WTC11 (cell line): ENCODE results near the gene ABHD18. TPM values are rescaled to one million over a fixed set of nuclear protein-coding genes. Genes with fewer than 3 reads are reported as not detected.

ENCODE experiments used
- ATAC-seq: fragments of 200-7000 bp; cut with Tn5 transposase; 2 replicates; pipeline ENCODE4 v1.10.0; 2021; ENCODE audit warnings: mild to moderate bottlenecking, moderate library complexity
- CTCF ChIA-PET: fragments of 300-600 bp; sonication (Branson Sonifier 250); formaldehyde crosslinking; loops from one replicate; lab custom pipeline; 2021; ENCODE audit warnings: antibody characterized with exemption; lab: Charles Lee
- POLR2A ChIA-PET: fragments of 350-600 bp; sonication (Branson Sonifier 250); formaldehyde crosslinking; loops from one replicate; lab custom pipeline; 2021; ENCODE audit warnings: antibody characterized with exemption; lab: Charles Lee
- DNase-seq: peaks from one replicate; pipeline ENCODE4 v3.0.0; 2021; ENCODE audit warnings: low spot score
- H3K27ac Mint-ChIP-seq: 2 replicates; pipeline ENCODE4 v1.8.0; 2021; ENCODE audit warnings: mixed read lengths
- H3K27me3 Mint-ChIP-seq: 2 replicates; pipeline ENCODE4 v1.8.0; 2021; ENCODE audit warnings: low read depth, mild to moderate bottlenecking, moderate library complexity, mixed read lengths
- H3K36me3 Mint-ChIP-seq: 2 replicates; pipeline ENCODE4 v1.8.0; 2021; ENCODE audit warnings: mixed read lengths
- H3K4me1 Mint-ChIP-seq: 2 replicates; pipeline ENCODE4 v1.8.0; 2022; ENCODE audit warnings: mixed read lengths
- H3K4me3 Mint-ChIP-seq: 2 replicates; pipeline ENCODE4 v1.8.0; 2021; ENCODE audit warnings: mild to moderate bottlenecking, moderate library complexity, mixed read lengths
- H3K9me3 Mint-ChIP-seq: 2 replicates; pipeline ENCODE4 v1.8.0; 2021; ENCODE audit warnings: mixed read lengths
- ARID4B ChIP-seq: sonication (generic); formaldehyde crosslinking; IDR thresholded peaks from 2 replicates; pipeline ENCODE4 v1.8.0; 2023; ENCODE audit warnings: missing genetic modification reagents, mild to moderate bottlenecking, borderline replicate concordance
- CBFB ChIP-seq: sonication (generic); formaldehyde crosslinking; IDR thresholded peaks from 2 replicates; pipeline ENCODE4 v1.8.1; 2022; ENCODE audit warnings: mild to moderate bottlenecking, low read depth, missing genetic modification reagents
- E2F4 ChIP-seq: sonication (generic); formaldehyde crosslinking; IDR thresholded peaks from 2 replicates; pipeline ENCODE4 v1.8.1; 2022; ENCODE audit warnings: low read depth, mild to moderate bottlenecking, moderate library complexity, missing genetic modification reagents, borderline replicate concordance
- E2F5 ChIP-seq: sonication (generic); formaldehyde crosslinking; IDR thresholded peaks from 2 replicates; pipeline ENCODE4 v1.8.1; 2022; ENCODE audit warnings: mild to moderate bottlenecking, moderate library complexity, missing genetic modification reagents
- FOXJ3 ChIP-seq: sonication (generic); formaldehyde crosslinking; IDR thresholded peaks from 2 replicates; pipeline ENCODE4 v1.9.0; 2021; ENCODE audit warnings: missing genetic modification reagents, mild to moderate bottlenecking, borderline replicate concordance
- HMGXB4 ChIP-seq: sonication (generic); formaldehyde crosslinking; IDR thresholded peaks from 2 replicates; pipeline ENCODE4 v1.8.1; 2023; ENCODE audit warnings: mild to moderate bottlenecking, moderate library complexity, missing genetic modification reagents
- JAZF1 ChIP-seq: fragments of 250-450 bp; sonication (Bioruptor Pico); IDR thresholded peaks from 2 replicates; pipeline ENCODE4 v1.9.0; 2021; ENCODE audit warnings: moderate library complexity, mild to moderate bottlenecking, inconsistent platforms
- NFATC4 ChIP-seq: fragments of 250-450 bp; sonication (Bioruptor Pico); IDR thresholded peaks from 2 replicates; pipeline ENCODE4 v1.9.0; 2021; ENCODE audit warnings: mild to moderate bottlenecking
- NFE2L1 ChIP-seq: sonication (generic); formaldehyde crosslinking; IDR thresholded peaks from 2 replicates; pipeline ENCODE4 v1.8.1; 2023; ENCODE audit warnings: missing genetic modification reagents
- RELA ChIP-seq: sonication (generic); formaldehyde crosslinking; IDR thresholded peaks from 2 replicates; pipeline ENCODE4 v1.8.1; 2022; ENCODE audit warnings: missing genetic modification reagents, mild to moderate bottlenecking, borderline replicate concordance
- SOX15 ChIP-seq: fragments of 250-450 bp; sonication (Bioruptor Pico); IDR thresholded peaks from 2 replicates; pipeline ENCODE4 v1.9.0; 2021; ENCODE audit warnings: mild to moderate bottlenecking
- TCF7 ChIP-seq: sonication (generic); formaldehyde crosslinking; IDR thresholded peaks from 2 replicates; pipeline ENCODE4 v1.8.0; 2022; ENCODE audit warnings: mild to moderate bottlenecking, low read depth, missing genetic modification reagents, moderate library complexity
- USF2 ChIP-seq: sonication (generic); formaldehyde crosslinking; IDR thresholded peaks from 2 replicates; pipeline ENCODE4 v1.8.1; 2023; ENCODE audit warnings: mild to moderate bottlenecking, missing genetic modification reagents, moderate library complexity
- ZBTB21 ChIP-seq: sonication (generic); formaldehyde crosslinking; IDR thresholded peaks from 2 replicates; pipeline ENCODE4 v1.8.1; 2023; ENCODE audit warnings: mild to moderate bottlenecking, missing genetic modification reagents, borderline replicate concordance
- ZBTB43 ChIP-seq: sonication (generic); formaldehyde crosslinking; IDR thresholded peaks from 2 replicates; pipeline ENCODE4 v1.8.1; 2023; ENCODE audit warnings: mild to moderate bottlenecking, missing genetic modification reagents
- ZNF121 ChIP-seq: sonication (generic); formaldehyde crosslinking; IDR thresholded peaks from 2 replicates; pipeline ENCODE4 v1.8.0; 2023; ENCODE audit warnings: missing genetic modification reagents
- ZNF396 ChIP-seq: fragments of 250-450 bp; sonication (Bioruptor Pico); IDR thresholded peaks from 2 replicates; pipeline ENCODE4 v1.8.0; 2021; ENCODE audit warnings: mild to moderate bottlenecking, moderate library complexity, borderline replicate concordance
- ZNF416 ChIP-seq: fragments of 250-450 bp; sonication (Bioruptor Pico); IDR thresholded peaks from 2 replicates; pipeline ENCODE4 v1.9.0; 2021; ENCODE audit warnings: mild to moderate bottlenecking, inconsistent platforms
- ZNF423 ChIP-seq: fragments of 250-450 bp; sonication (Bioruptor Pico); IDR thresholded peaks from 2 replicates; pipeline ENCODE4 v2.1.2; 2022; ENCODE audit warnings: mild to moderate bottlenecking, moderate library complexity
- ZNF671 ChIP-seq: fragments of 250-450 bp; sonication (Bioruptor Pico); IDR thresholded peaks from 2 replicates; pipeline ENCODE4 v1.8.0; 2021; ENCODE audit warnings: mild to moderate bottlenecking
- ZSCAN18 ChIP-seq: fragments of 250-450 bp; sonication (Bioruptor Pico); IDR thresholded peaks from 2 replicates; pipeline ENCODE4 v2.1.2; 2022; ENCODE audit warnings: mild to moderate bottlenecking, moderate library complexity
- total RNA-seq: library from RNA; stranded (reverse); gene quantifications from 3 replicates; pipeline ENCODE4 v1.2.3, GENCODE V29; 2021

ABHD18 gene
- total RNA-seq, 1 experiment from 2014 or later: 15.9 TPM

GRCh38 chr4:127985989-127986388 is 20.8 kb downstream of the ABHD18 start:
- no peaks in the 10 kb centered on the region for H3K27me3 Mint-ChIP-seq
- ChIA-PET CTCF (interaction anchor here (1.0 kb wide), 1 partner anchor 21 kb away, joined by 3 read pairs; the partner anchor contains the start of genes ABHD18 and MFSD8), POLR2A (no interaction called here)
- no peak overlapping the region for H3K27ac Mint-ChIP-seq
- DNase-seq (no peak), ATAC-seq (no peak)
- peaks cover 14% of the 10 kb centered on the region for H3K36me3 Mint-ChIP-seq
- H3K4me1 Mint-ChIP-seq: no peaks in the 10 kb centered on the region
- no peaks in the 10 kb centered on the region for H3K9me3 Mint-ChIP-seq
- TF ChIP-seq ARID4B: no peak
- no peak for TF ChIP-seq NFATC4
- TF ChIP-seq E2F5 (CRISPR knock-in tag): no peak
- TF ChIP-seq ZBTB43 (CRISPR knock-in tag): no peak
- TF ChIP-seq ZSCAN18: no peak
- no peak for TF ChIP-seq HMGXB4
- no peak for TF ChIP-seq FOXJ3 (CRISPR knock-in tag)
- TF ChIP-seq ZNF121 (CRISPR knock-in tag): no peak
- no peak for TF ChIP-seq ZBTB21
- no peak for TF ChIP-seq NFE2L1 (CRISPR knock-in tag)
- no peak for TF ChIP-seq ZNF396 (CRISPR knock-in tag)
- TF ChIP-seq ZNF416 (CRISPR knock-in tag): no peak
- TF ChIP-seq, all 79 proteins: peak for 0
- no peak overlapping the region for H3K4me3 Mint-ChIP-seq

GRCh38 chr4:127988638-127989037 is 23.4 kb downstream of the ABHD18 start:
- no peak overlapping the region for H3K4me3 Mint-ChIP-seq
- H3K9me3 Mint-ChIP-seq: no peaks in the 10 kb centered on the region
- H3K27ac Mint-ChIP-seq: no peak overlapping the region
- H3K27me3 Mint-ChIP-seq: no peaks in the 10 kb centered on the region
- CTCF ChIA-PET: no interaction called here
- DNase-seq: no peak
- POLR2A ChIA-PET: no interaction called here
- no peak for ATAC-seq
- H3K4me1 Mint-ChIP-seq: no peaks in the 10 kb centered on the region
- peaks cover 14% of the 10 kb centered on the region for H3K36me3 Mint-ChIP-seq
- TF ChIP-seq HMGXB4: no peak
- no peak for TF ChIP-seq TCF7
- no peak for TF ChIP-seq ZNF423 (CRISPR knock-in tag)
- no peak for TF ChIP-seq ZNF671 (CRISPR knock-in tag)
- no peak for TF ChIP-seq ZSCAN18
- no peak for TF ChIP-seq E2F4
- no peak for TF ChIP-seq ZBTB21
- TF ChIP-seq CBFB (CRISPR knock-in tag): no peak
- no peak for TF ChIP-seq SOX15 (CRISPR knock-in tag)
- TF ChIP-seq JAZF1 (CRISPR knock-in tag): no peak
- no peak for TF ChIP-seq RELA (CRISPR knock-in tag)
- TF ChIP-seq USF2 (CRISPR knock-in tag): no peak
